H9 (cell line): ENCODE results near the gene KPNA1. TPM values are rescaled to one million over a fixed set of nuclear protein-coding genes. Genes with fewer than 3 reads are reported as not detected.

Experiments
- DNase-seq: peaks from one replicate; pipeline ENCODE4 v3.0.0-alpha.2; 2017
- H2AFZ ChIP-seq: one replicate; pipeline ENCODE4 v1.6.1; 2013; ENCODE audit warnings: mild to moderate bottlenecking, low read length, control low read depth, moderate library complexity
- H2AK5ac ChIP-seq: 2 replicates; pipeline ENCODE4 v1.6.1; 2013; ENCODE audit warnings: low read length, control low read depth, mixed read lengths; ENCODE audit not compliant: insufficient read length
- H2BK120ac ChIP-seq: one replicate; pipeline ENCODE4 v1.6.1; 2013; ENCODE audit warnings: low read depth, mild to moderate bottlenecking, low read length, control low read depth, inconsistent platforms; ENCODE audit not compliant: poor library complexity, severe bottlenecking
- H2BK12ac ChIP-seq: 2 replicates; pipeline ENCODE4 v1.6.1; 2013; ENCODE audit warnings: low read length, control low read depth, mixed read lengths, low read depth; ENCODE audit not compliant: insufficient read length
- H2BK15ac ChIP-seq: 2 replicates; pipeline ENCODE4 v1.6.1; 2013; ENCODE audit warnings: low read depth, low read length, control low read depth
- H2BK20ac ChIP-seq: one replicate; pipeline ENCODE4 v1.6.1; 2013; ENCODE audit warnings: low read depth, mild to moderate bottlenecking, low read length, control low read depth, inconsistent platforms; ENCODE audit not compliant: poor library complexity, severe bottlenecking
- H2BK5ac ChIP-seq: 2 replicates; pipeline ENCODE4 v1.6.1; 2013; ENCODE audit warnings: low read length, control low read depth, mixed read lengths; ENCODE audit not compliant: insufficient read length
- H3K14ac ChIP-seq: 2 replicates; pipeline ENCODE4 v1.6.1; 2013; ENCODE audit warnings: low read length, control low read depth; ENCODE audit not compliant: insufficient read depth
- H3K18ac ChIP-seq: 2 replicates; pipeline ENCODE4 v1.6.1; 2013; ENCODE audit warnings: low read depth, mild to moderate bottlenecking, mixed read lengths, low read length, control low read depth; ENCODE audit not compliant: insufficient read length
- H3K23ac ChIP-seq: 2 replicates; pipeline ENCODE4 v1.6.1; 2013; ENCODE audit warnings: low read length, control low read depth, mixed read lengths, low read depth; ENCODE audit not compliant: insufficient read length
- H3K23me2 ChIP-seq: 2 replicates; pipeline ENCODE4 v1.6.1; 2013; ENCODE audit warnings: low read depth, mild to moderate bottlenecking, mixed read lengths, low read length, control low read depth; ENCODE audit not compliant: insufficient read length, poor library complexity, severe bottlenecking
- H3K27ac ChIP-seq: 2 replicates; pipeline ENCODE4 v1.5.1; 2013; ENCODE audit warnings: low read length, control low read depth, mixed read lengths, low read depth; ENCODE audit not compliant: insufficient read length
- H3K27me3 ChIP-seq: 2 replicates; pipeline ENCODE4 v1.6.1; 2013; ENCODE audit warnings: low read length, control low read depth, inconsistent platforms; ENCODE audit not compliant: insufficient read depth
- H3K4ac ChIP-seq: 2 replicates; pipeline ENCODE4 v1.6.1; 2013; ENCODE audit warnings: low read depth, mild to moderate bottlenecking, control low read depth, inconsistent platforms, low read length, moderate library complexity
- H3K4me1 ChIP-seq: 2 replicates; pipeline ENCODE4 v1.6.1; 2013; ENCODE audit warnings: low read length, control low read depth, inconsistent platforms; ENCODE audit not compliant: insufficient read depth
- H3K4me2 ChIP-seq: 2 replicates; pipeline ENCODE4 v1.6.1; 2013; ENCODE audit warnings: low read length, control low read depth, mixed read lengths; ENCODE audit not compliant: insufficient read length, insufficient read depth
- H3K56ac ChIP-seq: 2 replicates; pipeline ENCODE4 v1.6.1; 2013; ENCODE audit warnings: low read depth, mild to moderate bottlenecking, mixed read lengths, low read length, control low read depth; ENCODE audit not compliant: insufficient read length
- H3K79me1 ChIP-seq: 2 replicates; pipeline ENCODE4 v1.6.1; 2013; ENCODE audit warnings: low read depth, mild to moderate bottlenecking, moderate library complexity, low read length, control low read depth, inconsistent platforms; ENCODE audit not compliant: insufficient read depth, poor library complexity, severe bottlenecking
- H3K79me2 ChIP-seq: 2 replicates; pipeline ENCODE4 v1.6.1; 2013; ENCODE audit warnings: low read length, control low read depth, inconsistent platforms; ENCODE audit not compliant: insufficient read depth
- H3K9ac ChIP-seq: 2 replicates; pipeline ENCODE4 v1.6.1; 2013; ENCODE audit warnings: low read length, control low read depth, mixed read lengths; ENCODE audit not compliant: insufficient read length; ENCODE audit errors: extremely low read depth
- H3K9me3 ChIP-seq: one replicate; pipeline ENCODE4 v1.6.1; 2013; ENCODE audit warnings: low read depth, low read length, inconsistent platforms; ENCODE audit not compliant: control insufficient read depth
- H3T11ph ChIP-seq: one replicate; pipeline ENCODE4 v1.6.1; 2013; ENCODE audit warnings: mild to moderate bottlenecking, low read length, control low read depth, inconsistent platforms
- H4K20me1 ChIP-seq: one replicate; pipeline ENCODE4 v1.6.1; 2013; ENCODE audit not compliant: control insufficient read depth, insufficient read length, insufficient read depth
- H4K5ac ChIP-seq: 2 replicates; pipeline ENCODE4 v1.6.1; 2013; ENCODE audit warnings: low read depth, mild to moderate bottlenecking, mixed read lengths, low read length, control low read depth; ENCODE audit not compliant: insufficient read length
- H4K8ac ChIP-seq: replicated peaks from 2 replicates; pipeline ENCODE4 v1.6.1; 2013; ENCODE audit warnings: low read length, control low read depth, mixed read lengths, low read depth; ENCODE audit not compliant: insufficient read length
- H4K91ac ChIP-seq: 2 replicates; pipeline ENCODE4 v1.6.1; 2013; ENCODE audit warnings: low read depth, mild to moderate bottlenecking, moderate library complexity, mixed read lengths, low read length, control low read depth; ENCODE audit not compliant: insufficient read length
- H3K27ac Mint-ChIP-seq, 3 experiments: 2 replicates in 2 of 3; 3 replicates in 1 of 3; pipeline ENCODE4 v1.8.0; 2020 to 2021; ENCODE audit warnings: mixed read lengths in 3 of 3, mild to moderate bottlenecking in 1 of 3, moderate library complexity in 1 of 3
- H3K27me3 Mint-ChIP-seq: 2 replicates; pipeline ENCODE4 v1.8.0; 2021; ENCODE audit warnings: low read depth, mild to moderate bottlenecking, moderate library complexity, mixed read lengths
- H3K36me3 Mint-ChIP-seq, 3 experiments: 2 replicates in 2 of 3; 3 replicates in 1 of 3; pipeline ENCODE4 v1.8.0; 2020 to 2021; ENCODE audit warnings: low read depth in 3 of 3, mixed read lengths in 3 of 3; ENCODE audit not compliant: insufficient read depth in 1 of 3
- H3K4me1 Mint-ChIP-seq, 2 experiments: 2 replicates each; pipeline ENCODE4 v1.8.0; 2020; ENCODE audit warnings: mixed read lengths in 2 of 2
- H3K4me3 Mint-ChIP-seq, 2 experiments: 2 replicates in 1 of 2; 3 replicates in 1 of 2; pipeline ENCODE4 v1.8.0; 2020 to 2021; ENCODE audit warnings: mild to moderate bottlenecking in 2 of 2, mixed read lengths in 2 of 2, moderate library complexity in 1 of 2
- H3K9me3 Mint-ChIP-seq, 2 experiments: 2 replicates in 1 of 2; 3 replicates in 1 of 2; pipeline ENCODE4 v1.8.0; 2020; ENCODE audit warnings: mild to moderate bottlenecking in 2 of 2, mixed read lengths in 2 of 2, moderate library complexity in 1 of 2
- CTCF ChIP-seq: fragments of 200-600 bp; sonication (generic); conservative IDR thresholded peaks from 3 replicates; pipeline ENCODE4 v1.8.0; 2021; ENCODE audit warnings: antibody characterized with exemption, mild to moderate bottlenecking
- WGBS: extraction: QIAGEN DNeasy Blood & Tissue Kit; methylation state at CpG from one replicate; pipeline ENCODE4 v1.1.7; 2013; ENCODE audit warnings: missing lambda C conversion rate, low lambda C conversion rate, mixed read lengths; ENCODE audit not compliant: insufficient read length; ENCODE audit errors: extremely low coverage; 5-methylcytosine and 5-hydroxymethylcytosine counted together
- total RNA-seq: library from RNA; stranded (reverse); gene quantifications from 2 replicates; pipeline ENCODE4 v1.2.1, GENCODE V29; 2021

The KPNA1 gene
- total RNA-seq, 1 experiment from 2014 or later: 71.7 TPM

GRCh38 chr3:122466701-122467240 lies 48.0 kb downstream of the KPNA1 start:
- no peak overlapping the region for H2BK12ac ChIP-seq
- peaks cover 5 to 42% (median 32%) of the 10 kb centered on the region in 3 experiments; a peak in 6 of 7 replicates for H3K36me3 Mint-ChIP-seq
- H2BK15ac ChIP-seq: no peak overlapping the region
- H3K79me1 ChIP-seq: peaks cover 6% of the 10 kb centered on the region
- H4K91ac ChIP-seq: no peak overlapping the region
- H3K9me3 ChIP-seq: no peaks in the 10 kb centered on the region
- no peaks in the 10 kb centered on the region for H3K9me3 Mint-ChIP-seq
- no peak overlapping the region for H4K8ac ChIP-seq
- H2BK20ac ChIP-seq: no peak overlapping the region
- no peaks in the 10 kb centered on the region for H3K23me2 ChIP-seq
- H3K4me1 ChIP-seq: 0 out of 2 replicates have a peak, but pooled peaks cover 2% of the 10 kb centered on the region
- no peak overlapping the region for H2AK5ac ChIP-seq
- H3K79me2 ChIP-seq: no peaks in the 10 kb centered on the region
- TF ChIP-seq CTCF: no peak
- H3K18ac ChIP-seq: no peak overlapping the region
- H3K27me3 ChIP-seq: no peaks in the 10 kb centered on the region
- no peak overlapping the region for H3K56ac ChIP-seq
- no peak overlapping the region for H2AFZ ChIP-seq
- H3K27ac Mint-ChIP-seq: no peak overlapping the region
- H3K27me3 Mint-ChIP-seq: no peaks in the 10 kb centered on the region
- whole genome bisulfite sequencing: no CpG with 5 or more reads among the region's 3 CpGs
- H3T11ph ChIP-seq: no peak overlapping the region
- H2BK5ac ChIP-seq: no peak overlapping the region
- no peak overlapping the region for H2BK120ac ChIP-seq
- H3K4ac ChIP-seq: no peak overlapping the region
- no peak overlapping the region for H3K27ac ChIP-seq
- H4K5ac ChIP-seq: no peak overlapping the region
- DNase-seq: no peak
- H3K4me1 Mint-ChIP-seq: peaks cover 41 to 43% of the 10 kb centered on the region in 2 experiments
- no peak overlapping the region for H3K4me3 Mint-ChIP-seq
- no peak overlapping the region for H3K9ac ChIP-seq
- H3K14ac ChIP-seq: no peak overlapping the region
- H4K20me1 ChIP-seq: no peaks in the 10 kb centered on the region
- H3K4me2 ChIP-seq: no peak overlapping the region
- no peak overlapping the region for H3K23ac ChIP-seq
